ENCODE results near the gene OR9A4. TPM values are rescaled to one million over a fixed set of nuclear protein-coding genes. Genes with fewer than 3 reads are reported as not detected.

The OR9A4 gene
- total RNA-seq, 6 experiments from 2014 or later = not detected

- ATAC-seq (no peak), DNase-seq (no peak)
- intact Hi-C loops (cut with DNase I) = no loop called here
- Histone ChIP-seq H3K36me3 (no peaks in the 10 kb centered on the region), H3K27me3 (no peaks in the 10 kb centered on the region), H3K9me3 (no peaks in the 10 kb centered on the region), H3K4me3 (no peak overlapping the region), H3K4me1 (no peaks in the 10 kb centered on the region), H3K27ac (no peak overlapping the region)
- TF ChIP-seq CTCF (IDR thresholded peaks at IDR 0.05) (no peak), POLR2A (IDR thresholded peaks at IDR 0.05) (no peak)
These were observed 4.8 kb upstream of the OR9A4 start for GRCh38 chr7:141911391-141911790.

- ATAC-seq (no peak), DNase-seq (no peak)
- intact Hi-C loops (cut with DNase I) = no loop called here
- Histone ChIP-seq H3K27me3 (no peaks in the 10 kb centered on the region), H3K4me1 (no peaks in the 10 kb centered on the region), H3K27ac (no peak overlapping the region), H3K9me3 (no peaks in the 10 kb centered on the region), H3K4me3 (no peak overlapping the region), H3K36me3 (no peaks in the 10 kb centered on the region)
- 33% methylated on average over 2 of the region's 2 CpGs for WGBS (ENCODE audit: insufficient coverage, low coverage, low lambda C conversion rate, missing lambda C conversion rate)
- TF ChIP-seq POLR2A (IDR thresholded peaks at IDR 0.05) (no peak), CTCF (IDR thresholded peaks at IDR 0.05) (no peak)
These were observed 634 bp upstream of the OR9A4 start for GRCh38 chr7:141915565-141915964.

GRCh38 chr7:141920281-141920680 lies 4.1 kb downstream of the OR9A4 start:
- DNase-seq (no peak), ATAC-seq (no peak)
- no peak overlapping the region for H3K4me3 ChIP-seq
- H3K9me3 ChIP-seq = no peaks in the 10 kb centered on the region
- intact Hi-C loops (cut with DNase I) = no loop called here
- no peaks in the 10 kb centered on the region for H3K36me3 ChIP-seq
- no peak overlapping the region for H3K27ac ChIP-seq
- H3K4me1 ChIP-seq = no peaks in the 10 kb centered on the region
- no peak for TF ChIP-seq POLR2A (IDR thresholded peaks at IDR 0.05)
- 71% methylated on average over 1 of the region's 1 CpG for WGBS (ENCODE audit: insufficient coverage, low coverage, low lambda C conversion rate, missing lambda C conversion rate)
- H3K27me3 ChIP-seq = no peaks in the 10 kb centered on the region

- H3K4me1 ChIP-seq = no peaks in the 10 kb centered on the region
- intact Hi-C loops (cut with DNase I) = no loop called here
- TF ChIP-seq CTCF (IDR thresholded peaks at IDR 0.05) (no peak), POLR2A (IDR thresholded peaks at IDR 0.05) (no peak)
- H3K9me3 ChIP-seq = no peaks in the 10 kb centered on the region
- ATAC-seq (no peak), DNase-seq (no peak)
- H3K27me3 ChIP-seq = no peaks in the 10 kb centered on the region
- no peak overlapping the region for H3K27ac ChIP-seq
- no peaks in the 10 kb centered on the region for H3K36me3 ChIP-seq
- WGBS (ENCODE audit: insufficient coverage, low coverage, low lambda C conversion rate, missing lambda C conversion rate) = 34% methylated on average over 2 of the region's 2 CpGs
- no peak overlapping the region for H3K4me3 ChIP-seq
These were observed 12.1 kb downstream of the OR9A4 start for GRCh38 chr7:141928146-141928844.

DNA sequence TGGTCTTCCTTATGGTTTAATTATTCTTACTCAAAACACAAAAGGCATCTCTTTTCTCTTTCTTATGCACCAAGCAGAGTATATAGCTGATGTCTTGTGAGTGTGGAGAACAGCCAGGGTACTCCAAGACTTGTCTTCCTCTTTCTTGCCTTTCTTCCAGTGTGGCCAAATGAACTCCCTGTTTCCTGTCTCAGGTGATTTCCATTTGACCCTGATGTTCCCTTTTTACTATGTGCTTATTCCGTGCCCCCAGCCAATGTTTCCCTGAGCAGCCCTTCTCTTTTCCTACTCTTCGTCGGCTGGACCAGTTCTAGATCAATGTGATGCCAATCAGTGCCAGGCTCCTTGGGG lies 12.6 kb downstream of the OR9A4 start:
- Histone ChIP-seq H3K27ac (no peak overlapping the region), H3K4me1 (no peaks in the 10 kb centered on the region), H3K9me3 (no peaks in the 10 kb centered on the region), H3K4me3 (no peak overlapping the region), H3K36me3 (no peaks in the 10 kb centered on the region), H3K27me3 (no peaks in the 10 kb centered on the region)
- TF ChIP-seq CTCF (IDR thresholded peaks at IDR 0.05) (no peak), POLR2A (IDR thresholded peaks at IDR 0.05) (no peak)
- ATAC-seq (no peak), DNase-seq (no peak)
- 17% methylated on average over 2 of the region's 3 CpGs for WGBS (ENCODE audit: insufficient coverage, low coverage, low lambda C conversion rate, missing lambda C conversion rate)
- intact Hi-C loops (cut with DNase I) = no loop called here

Data from right lobe of liver (tissue), 6 donors.